Trophoblast cell (in vitro differentiated cells and primary cell): ENCODE data around the gene SNRNP70.
A peak's percentile ranks its signal among the peaks of the same experiment; 100 is the strongest.
"Not testable (repeated sequence)": the region's sequence is repeated elsewhere in the genome, so short reads cannot be mapped to it uniquely, and the experiment has no call there.

Experiments
- DNase-seq, 2 donors: peaks; one replicate each; pipeline ENCODE4 v3.0.0-alpha.2; 2016
- H2AFZ ChIP-seq: 2 replicates; pipeline ENCODE4 v1.6.1; 2013; ENCODE audit warnings: low read length, moderate library complexity, mild to moderate bottlenecking; ENCODE audit not compliant: insufficient read depth, poor library complexity
- H2AK5ac ChIP-seq: 2 replicates; pipeline ENCODE4 v1.6.1; 2013; ENCODE audit warnings: mild to moderate bottlenecking, low read length
- H2BK120ac ChIP-seq: 2 replicates; pipeline ENCODE4 v1.6.1; 2013; ENCODE audit warnings: low read length, mild to moderate bottlenecking, moderate library complexity; ENCODE audit not compliant: insufficient read depth, poor library complexity
- H2BK12ac ChIP-seq: 2 replicates; pipeline ENCODE4 v1.6.1; 2013; ENCODE audit warnings: mild to moderate bottlenecking, low read length, moderate library complexity
- H2BK5ac ChIP-seq: 2 replicates; pipeline ENCODE4 v1.6.1; 2013; ENCODE audit warnings: low read length, low read depth, moderate library complexity, mild to moderate bottlenecking; ENCODE audit not compliant: poor library complexity
- H3K14ac ChIP-seq: 2 replicates; pipeline ENCODE4 v1.6.1; 2013; ENCODE audit warnings: mild to moderate bottlenecking, low read length
- H3K18ac ChIP-seq: 2 replicates; pipeline ENCODE4 v1.6.1; 2013; ENCODE audit warnings: mild to moderate bottlenecking, low read length
- H3K23ac ChIP-seq: 2 replicates; pipeline ENCODE4 v1.6.1; 2013; ENCODE audit warnings: low read length
- H3K27ac ChIP-seq: 2 replicates; pipeline ENCODE4 v1.5.1; 2013; ENCODE audit warnings: low read depth, mild to moderate bottlenecking, inconsistent platforms, low read length, moderate library complexity
- H3K27me3 ChIP-seq: 2 replicates; pipeline ENCODE4 v1.6.1; 2013; ENCODE audit warnings: inconsistent platforms, mild to moderate bottlenecking, low read length, moderate library complexity; ENCODE audit not compliant: insufficient read depth
- H3K36me3 ChIP-seq, 2 experiments: 1 replicate in 1 of 2; 2 replicates in 1 of 2; pipeline ENCODE4 v1.6.1; 2013; ENCODE audit warnings: low read length in 2 of 2, mild to moderate bottlenecking in 2 of 2, moderate library complexity in 1 of 2; ENCODE audit not compliant: insufficient read depth in 2 of 2, control insufficient read depth in 1 of 2
- H3K4ac ChIP-seq: 2 replicates; pipeline ENCODE4 v1.6.1; 2013; ENCODE audit warnings: low read depth, mild to moderate bottlenecking, low read length, moderate library complexity
- H3K4me1 ChIP-seq, 2 experiments: 1 replicate in 1 of 2; 2 replicates in 1 of 2; pipeline ENCODE4 v1.6.1; 2013; ENCODE audit warnings: low read length in 2 of 2, mild to moderate bottlenecking in 2 of 2, moderate library complexity in 1 of 2; ENCODE audit not compliant: insufficient read depth in 2 of 2, control insufficient read depth in 1 of 2
- H3K4me2 ChIP-seq: 2 replicates; pipeline ENCODE4 v1.6.1; 2013; ENCODE audit warnings: inconsistent platforms, mild to moderate bottlenecking, low read length, moderate library complexity
- H3K4me3 ChIP-seq: 2 replicates; pipeline ENCODE4 v1.5.1; 2013; ENCODE audit warnings: mild to moderate bottlenecking, low read depth, low read length, inconsistent platforms
- H3K79me1 ChIP-seq: one replicate; pipeline ENCODE4 v1.6.1; 2013; ENCODE audit warnings: low read length
- H3K79me2 ChIP-seq: 2 replicates; pipeline ENCODE4 v1.6.1; 2013; ENCODE audit warnings: low read length, mild to moderate bottlenecking; ENCODE audit not compliant: control insufficient read depth, insufficient read depth, poor library complexity
- H3K9ac ChIP-seq: 2 replicates; pipeline ENCODE4 v1.6.1; 2013; ENCODE audit warnings: mild to moderate bottlenecking, low read length
- H3K9me3 ChIP-seq: 2 replicates; pipeline ENCODE4 v1.6.1; 2013; ENCODE audit warnings: low read depth, mild to moderate bottlenecking, control low read depth, inconsistent platforms, low read length; ENCODE audit not compliant: insufficient read depth
- H4K12ac ChIP-seq: 2 replicates; pipeline ENCODE4 v1.6.1; 2013; ENCODE audit warnings: low read depth, mild to moderate bottlenecking, low read length, moderate library complexity
- H4K8ac ChIP-seq: 2 replicates; pipeline ENCODE4 v1.6.1; 2013; ENCODE audit warnings: low read depth, mild to moderate bottlenecking, low read length, moderate library complexity
- H4K91ac ChIP-seq: one replicate; pipeline ENCODE4 v1.6.1; 2013; ENCODE audit warnings: low read depth, mild to moderate bottlenecking, low read length, moderate library complexity
- WGBS: extraction: QIAGEN DNeasy Blood & Tissue Kit; methylation state at CpG from one replicate; pipeline ENCODE4 v1.1.7; 2013; ENCODE audit warnings: missing lambda C conversion rate; ENCODE audit not compliant: insufficient read length, insufficient coverage; ENCODE audit errors: extremely low coverage; 5-methylcytosine and 5-hydroxymethylcytosine counted together

Gene SNRNP70

GRCh38 chr19:49121841-49122240, 36.6 kb downstream of the SNRNP70 start:
- not testable (repeated sequence) for H4K8ac ChIP-seq, H2BK120ac ChIP-seq, H3K27me3 ChIP-seq, H3K9me3 ChIP-seq, H3K9ac ChIP-seq, H3K79me2 ChIP-seq, H4K91ac ChIP-seq, H3K14ac ChIP-seq, H2BK5ac ChIP-seq, H3K27ac ChIP-seq, H2BK12ac ChIP-seq, H2AFZ ChIP-seq, H3K79me1 ChIP-seq, H2AK5ac ChIP-seq, H3K23ac ChIP-seq, H3K4ac ChIP-seq, H3K36me3 ChIP-seq, H3K4me2 ChIP-seq, H4K12ac ChIP-seq, H3K18ac ChIP-seq, H3K4me3 ChIP-seq
- no CpG with 5 or more reads among the region's 10 CpGs for WGBS
- peaks cover 19 to 24% of the 10 kb centered on the region in 2 experiments for H3K4me1 ChIP-seq
- DNase-seq: peak; percentile 70 to 86

GRCh38 chr19:49123285-49123684, 38.0 kb downstream of the SNRNP70 start:
- not testable (repeated sequence) for H2BK120ac ChIP-seq, H2BK5ac ChIP-seq, H3K27ac ChIP-seq, H3K4me3 ChIP-seq, H3K4ac ChIP-seq, H3K14ac ChIP-seq, H3K9ac ChIP-seq, H3K9me3 ChIP-seq, H3K36me3 ChIP-seq, H2AFZ ChIP-seq, H4K91ac ChIP-seq, H3K27me3 ChIP-seq, H3K23ac ChIP-seq, H3K79me2 ChIP-seq, H4K8ac ChIP-seq, H3K4me2 ChIP-seq, H3K79me1 ChIP-seq, H2AK5ac ChIP-seq, H3K18ac ChIP-seq, H2BK12ac ChIP-seq, H4K12ac ChIP-seq
- H3K4me1 ChIP-seq: peaks cover 15 to 21% of the 10 kb centered on the region in 2 experiments
- DNase-seq: peak; percentile 40 to 75
- WGBS: no CpG with 5 or more reads among the region's 11 CpGs

GRCh38 chr19:49125025-49125731, 39.9 kb downstream of the SNRNP70 start:
- H4K8ac ChIP-seq: peak overlapping the region; percentile 83
- peak overlapping the region; percentile 55 for H3K4ac ChIP-seq
- peak overlapping the region; percentile 55 for H3K27ac ChIP-seq
- no peaks in the 10 kb centered on the region for H3K36me3 ChIP-seq
- WGBS: no CpG with 5 or more reads among the region's 23 CpGs
- peaks cover 2% of the 10 kb centered on the region for H3K79me2 ChIP-seq
- H3K18ac ChIP-seq: peak overlapping the region; percentile 48
- peak overlapping the region; percentile 71 for H2AFZ ChIP-seq
- peak overlapping the region; percentile 69 for H3K14ac ChIP-seq
- peak overlapping the region; percentile 58 for H4K91ac ChIP-seq
- no peak overlapping the region for H3K9ac ChIP-seq
- peaks cover 6% of the 10 kb centered on the region for H3K9me3 ChIP-seq
- H3K4me3 ChIP-seq: no peak overlapping the region
- H2BK5ac ChIP-seq: peak overlapping the region; percentile 43
- peak overlapping the region; percentile 64 for H4K12ac ChIP-seq
- H3K4me2 ChIP-seq: peak overlapping the region; percentile 60
- H3K27me3 ChIP-seq: peaks cover 3% of the 10 kb centered on the region
- DNase-seq: peak; percentile 68 to 89
- no peak overlapping the region for H3K23ac ChIP-seq
- H2AK5ac ChIP-seq: no peak overlapping the region
- H2BK120ac ChIP-seq: peak overlapping the region; percentile 65
- H3K4me1 ChIP-seq: peaks cover 9 to 16% of the 10 kb centered on the region in 2 experiments
- peaks cover 3% of the 10 kb centered on the region for H3K79me1 ChIP-seq
- peak overlapping the region; percentile 35 for H2BK12ac ChIP-seq

GRCh38 chr19:49126575-49126974, 41.3 kb downstream of the SNRNP70 start:
- Histone ChIP-seq H4K12ac (no peak overlapping the region), H3K27ac (no peak overlapping the region), H2BK12ac (peak overlapping the region; percentile 39), H3K27me3 (no peaks in the 10 kb centered on the region), H3K23ac (no peak overlapping the region), H2BK120ac (no peak overlapping the region), H3K79me1 (peaks cover 3% of the 10 kb centered on the region), H4K91ac (no peak overlapping the region), H3K9ac (no peak overlapping the region), H3K36me3 (no peaks in the 10 kb centered on the region), H3K14ac (no peak overlapping the region), H4K8ac (no peak overlapping the region), H3K4me3 (no peak overlapping the region), H3K4me1 (peaks cover 9 to 16% of the 10 kb centered on the region in 2 experiments), H3K9me3 (peaks cover 9% of the 10 kb centered on the region), H2AFZ (no peak overlapping the region), H3K79me2 (peaks cover 2% of the 10 kb centered on the region), H2BK5ac (no peak overlapping the region), H3K4ac (no peak overlapping the region), H2AK5ac (peak overlapping the region; percentile 40), H3K18ac (no peak overlapping the region), H3K4me2 (no peak overlapping the region)
- DNase-seq: no peak
- WGBS: no CpG with 5 or more reads among the region's 4 CpGs
